Measurements from ENCODE around the gene CDH13.

DNA sequence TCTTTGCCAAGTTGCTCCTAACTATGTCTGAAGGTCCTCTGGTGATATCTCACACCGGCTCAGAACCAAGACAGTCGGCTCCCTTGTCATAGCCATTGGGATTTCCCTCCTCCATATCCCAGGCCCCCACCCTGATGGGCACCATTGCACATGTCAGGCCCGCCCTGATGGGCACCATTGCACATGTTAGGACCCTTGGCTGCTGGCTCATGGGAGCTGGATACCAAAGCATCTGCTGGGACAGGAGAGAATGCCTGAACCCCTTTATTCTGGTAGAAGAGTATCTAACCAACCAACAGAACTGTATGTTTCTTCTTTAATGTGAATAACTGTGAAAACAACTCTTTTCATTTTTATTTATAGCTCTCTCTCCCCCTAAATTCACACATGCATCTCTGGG, 726.5 kb downstream of the CDH13 start:
- no peak for TF ChIP-seq EZH2 (IDR thresholded peaks at IDR 0.05; ENCODE audit: borderline replicate concordance)
- TF ChIP-seq, protein P1, sequence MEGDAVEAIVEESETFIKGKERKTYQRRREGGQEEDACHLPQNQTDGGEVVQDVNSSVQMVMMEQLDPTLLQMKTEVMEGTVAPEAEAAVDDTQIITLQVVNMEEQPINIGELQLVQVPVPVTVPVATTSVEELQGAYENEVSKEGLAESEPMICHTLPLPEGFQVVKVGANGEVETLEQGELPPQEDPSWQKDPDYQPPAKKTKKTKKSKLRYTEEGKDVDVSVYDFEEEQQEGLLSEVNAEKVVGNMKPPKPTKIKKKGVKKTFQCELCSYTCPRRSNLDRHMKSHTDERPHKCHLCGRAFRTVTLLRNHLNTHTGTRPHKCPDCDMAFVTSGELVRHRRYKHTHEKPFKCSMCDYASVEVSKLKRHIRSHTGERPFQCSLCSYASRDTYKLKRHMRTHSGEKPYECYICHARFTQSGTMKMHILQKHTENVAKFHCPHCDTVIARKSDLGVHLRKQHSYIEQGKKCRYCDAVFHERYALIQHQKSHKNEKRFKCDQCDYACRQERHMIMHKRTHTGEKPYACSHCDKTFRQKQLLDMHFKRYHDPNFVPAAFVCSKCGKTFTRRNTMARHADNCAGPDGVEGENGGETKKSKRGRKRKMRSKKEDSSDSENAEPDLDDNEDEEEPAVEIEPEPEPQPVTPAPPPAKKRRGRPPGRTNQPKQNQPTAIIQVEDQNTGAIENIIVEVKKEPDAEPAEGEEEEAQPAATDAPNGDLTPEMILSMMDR (IDR thresholded peaks at IDR 0.05; ENCODE audit: poor library complexity): no peak

Measured in hepatocyte (in vitro differentiated cells).